Ureter (tissue), 1 donor: ENCODE data around the gene ANKS1A. TPM values are rescaled to one million over a fixed set of nuclear protein-coding genes. Genes with fewer than 3 reads are reported as not detected.
A peak's percentile ranks its signal among the peaks of the same experiment; 100 is the strongest.
"Not testable (repeated sequence)": the region's sequence is repeated elsewhere in the genome, so short reads cannot be mapped to it uniquely, and the experiment has no call there.

Experiments used
- DNase-seq: peaks from one replicate; pipeline ENCODE4 v3.0.0-alpha.2; 2020; ENCODE audit warnings: low spot score
- total RNA-seq: library from RNA; stranded (reverse); gene quantifications from one replicate; pipeline ENCODE4 v1.2.4, GENCODE V29; 2023
- donor health status: DM: yes; HTN: yes; CAD: no.

Gene ANKS1A
- total RNA-seq, 1 donor from 2014 or later: 36.0 TPM

DNA sequence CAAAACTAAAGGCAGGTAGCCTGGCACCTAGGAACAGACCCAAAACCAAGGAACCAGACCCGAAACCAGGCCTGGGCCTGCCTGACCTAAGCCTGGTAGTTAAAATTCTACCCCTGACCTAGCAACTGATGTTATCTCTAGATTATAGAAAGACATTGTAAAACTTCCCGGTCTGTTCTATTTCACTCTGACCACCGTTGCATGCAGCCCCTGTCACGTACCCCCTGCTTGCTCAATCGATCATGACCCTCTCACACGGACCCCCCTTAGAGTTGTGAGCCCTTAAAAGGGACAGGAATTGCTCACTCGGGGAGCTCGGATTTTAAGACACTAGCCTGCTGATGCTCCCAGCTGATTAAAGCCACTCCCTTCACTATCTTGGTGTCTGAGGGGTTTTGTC, 109.4 kb downstream of the ANKS1A start:
- DNase-seq: not testable (repeated sequence)

DNA sequence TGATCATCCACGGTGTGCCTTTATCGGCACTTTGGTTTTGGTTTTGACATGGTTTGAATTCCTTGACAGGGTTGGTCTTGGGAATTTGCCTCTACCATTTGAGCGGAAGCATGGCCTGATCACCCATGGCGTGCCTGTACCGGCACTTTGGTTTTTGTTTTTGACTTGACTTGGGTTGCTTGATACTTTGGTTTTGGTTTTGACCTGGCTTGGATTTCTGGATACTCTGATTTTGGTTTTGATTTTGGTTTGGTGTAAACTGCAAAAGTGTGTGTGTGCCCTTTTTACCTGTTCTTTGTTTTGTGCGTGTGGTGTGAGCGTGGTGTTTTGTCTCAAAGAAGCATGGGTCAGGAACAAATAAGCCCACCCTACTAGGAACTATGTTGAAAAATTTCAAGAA, 110.1 kb downstream of the ANKS1A start:
- not testable (repeated sequence) for DNase-seq

DNA sequence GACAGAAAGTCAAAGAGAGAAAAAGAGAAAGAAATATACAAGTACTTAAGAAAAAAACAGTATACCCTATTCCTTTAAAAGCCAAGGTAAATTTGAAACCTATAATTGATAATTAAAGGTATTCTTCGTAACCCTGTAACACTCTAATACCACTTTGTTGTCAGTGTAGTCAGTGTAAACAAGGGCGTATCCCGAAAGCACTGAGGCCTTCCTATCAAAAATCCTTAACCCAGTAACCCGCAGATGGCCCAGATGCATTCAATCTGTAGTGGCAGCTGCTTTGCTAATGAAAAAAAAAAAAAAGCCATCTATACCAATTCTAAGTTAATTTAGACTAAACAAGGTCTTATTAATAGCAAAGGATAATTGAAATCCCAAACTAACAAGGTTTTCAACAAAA, 110.9 kb downstream of the ANKS1A start:
- DNase-seq: not testable (repeated sequence)

DNA sequence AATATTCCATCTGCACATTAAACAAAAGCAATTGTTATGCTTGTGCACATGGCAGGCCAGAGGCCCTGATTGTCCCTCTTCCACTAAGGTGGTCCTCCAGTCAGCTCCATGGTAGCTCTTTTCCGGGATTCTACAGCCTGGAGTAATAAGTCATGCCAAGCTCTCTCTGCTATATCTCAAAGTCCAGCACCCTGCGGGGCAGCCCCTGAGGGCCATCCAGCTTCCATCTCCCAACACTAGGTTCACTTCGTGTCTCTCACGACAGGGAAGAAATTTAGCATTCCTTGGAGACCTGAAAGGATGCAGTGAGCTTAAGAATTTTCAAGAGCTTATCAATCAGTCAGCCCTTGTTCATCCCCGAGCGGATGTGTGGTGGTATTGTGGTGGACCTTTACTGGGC, 112.3 kb downstream of the ANKS1A start:
- DNase-seq: not testable (repeated sequence)

DNA sequence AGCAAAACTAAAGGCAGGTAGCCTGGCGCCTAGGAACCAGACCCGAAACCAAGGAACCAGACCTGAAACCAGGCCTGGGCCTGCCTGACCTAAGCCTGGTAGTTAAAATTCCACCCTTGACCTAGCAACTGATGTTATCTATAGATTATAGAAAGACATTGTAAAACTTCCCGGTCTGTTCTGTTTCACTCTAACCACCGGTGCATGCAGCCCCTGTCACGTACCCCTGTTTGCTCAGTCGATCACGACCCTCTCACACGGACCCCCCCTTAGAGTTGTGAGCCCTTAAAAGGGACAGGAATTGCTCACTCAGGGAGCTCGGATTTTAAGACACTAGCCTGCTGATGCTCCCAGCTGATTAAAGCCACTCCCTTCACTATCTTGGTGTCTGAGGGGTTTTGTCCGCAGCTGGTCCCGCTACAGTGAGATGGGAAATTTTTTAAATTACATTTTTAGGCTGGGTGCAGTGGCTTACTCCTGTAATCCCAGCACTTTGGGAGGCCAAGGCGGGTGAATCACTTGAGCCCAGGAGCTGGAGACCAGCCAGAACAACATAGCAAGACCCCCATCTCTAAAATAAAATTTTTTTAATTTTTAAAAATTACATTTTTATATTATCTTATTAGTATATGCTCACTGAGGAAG, 115.0 kb downstream of the ANKS1A start:
- not testable (repeated sequence) for DNase-seq

DNA sequence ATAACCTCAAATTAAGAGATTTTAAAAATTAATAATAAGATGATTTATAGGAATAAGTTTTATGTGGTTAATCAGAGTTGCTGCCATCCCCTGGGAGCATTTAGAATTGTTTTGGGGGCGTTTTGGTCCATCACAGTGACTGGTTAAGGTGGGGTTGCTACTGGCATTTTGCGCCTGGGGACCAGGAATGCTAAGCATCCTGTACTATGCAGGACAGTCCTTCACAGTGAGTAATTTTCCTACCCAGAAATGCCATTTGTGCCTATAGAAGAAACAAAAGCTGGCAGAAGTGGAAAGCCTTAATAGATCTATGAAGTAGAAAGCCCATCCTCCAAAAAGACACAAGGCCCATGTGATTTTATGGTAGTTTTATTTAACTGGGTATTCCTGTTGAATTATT, 118.0 kb downstream of the ANKS1A start:
- no peak for DNase-seq

DNA sequence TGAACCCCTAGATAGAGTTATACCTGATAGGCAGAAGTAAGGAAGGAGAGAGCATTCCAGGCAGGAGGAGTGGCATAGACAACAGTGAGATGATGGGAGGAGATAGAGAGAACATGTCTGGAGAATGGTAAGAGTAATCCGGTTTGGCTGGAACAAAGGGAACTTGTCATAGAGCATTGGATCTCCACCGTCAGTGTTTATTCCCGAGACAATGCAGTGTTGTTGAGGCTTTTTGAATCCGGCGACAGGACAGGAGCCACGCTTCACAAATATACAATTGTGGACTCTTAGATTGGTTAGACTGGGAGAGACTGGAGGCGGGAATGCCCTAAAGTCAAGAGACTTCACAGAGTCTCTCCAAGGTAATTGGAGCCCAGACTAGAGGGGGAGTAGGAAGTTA, 119.8 kb downstream of the ANKS1A start:
- DNase-seq: no peak

DNA sequence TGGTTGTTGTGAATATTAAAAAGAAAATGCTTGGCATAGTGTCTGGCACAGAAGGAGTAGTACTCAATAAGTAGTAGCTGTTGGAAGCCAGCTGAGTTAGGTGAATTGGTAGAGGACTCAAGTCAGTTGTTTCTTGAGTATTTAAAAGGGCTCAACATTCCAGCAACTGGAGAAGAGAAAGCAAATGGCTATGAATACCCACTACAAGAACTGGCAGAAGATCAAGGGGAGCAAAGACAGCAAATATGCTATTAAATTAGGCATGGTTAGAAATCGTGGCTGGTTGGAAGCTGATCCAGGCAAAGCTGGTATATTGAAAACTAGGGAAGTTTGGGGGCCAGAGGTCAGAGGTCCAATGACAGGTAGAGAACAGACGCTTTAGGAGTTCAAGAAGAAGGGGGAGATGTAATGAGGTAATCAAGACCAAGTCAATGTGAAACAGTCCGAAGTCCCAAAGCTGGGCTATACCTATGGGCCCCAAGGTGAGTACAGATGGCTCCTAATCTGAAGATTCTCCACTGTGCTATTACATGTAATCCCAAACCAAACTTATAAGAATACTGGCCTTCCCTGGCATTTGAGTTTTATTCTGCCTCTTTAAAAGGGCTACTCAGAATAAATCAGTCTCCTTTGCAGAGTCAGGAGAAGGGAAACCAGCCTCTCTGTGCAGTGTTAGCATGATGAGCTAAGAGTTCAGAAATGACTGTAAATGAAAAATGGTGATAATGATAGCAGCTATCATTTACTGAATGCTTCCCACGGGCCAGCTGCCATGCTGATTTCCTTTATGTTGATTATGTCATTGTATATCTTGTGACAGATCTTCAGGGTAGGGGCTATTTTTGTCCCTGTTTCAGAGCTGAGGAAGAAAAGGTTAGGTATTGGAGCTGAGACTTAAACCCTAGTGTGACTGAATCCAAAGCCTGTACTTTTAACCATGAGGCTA, 122.3 kb downstream of the ANKS1A start:
- no peak for DNase-seq

DNA sequence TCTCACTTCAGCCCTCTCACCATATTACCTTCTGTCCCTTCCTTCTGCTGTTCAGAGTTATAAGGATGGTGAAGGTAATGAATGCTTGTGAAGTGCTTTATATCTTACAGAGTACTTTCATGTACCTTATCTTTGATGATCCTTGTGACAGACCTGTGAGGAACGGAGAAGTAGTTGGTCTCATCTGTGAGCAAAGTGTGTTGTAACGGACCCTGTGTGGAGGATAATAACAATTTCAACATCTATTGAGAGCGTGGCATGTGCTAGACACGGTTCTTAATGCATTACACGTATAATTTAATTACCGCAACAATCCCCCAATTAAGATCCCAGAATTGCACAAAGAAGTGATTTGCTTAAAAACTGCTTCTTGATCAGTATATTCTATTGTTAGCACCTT, 124.6 kb downstream of the ANKS1A start:
- no peak for DNase-seq

DNA sequence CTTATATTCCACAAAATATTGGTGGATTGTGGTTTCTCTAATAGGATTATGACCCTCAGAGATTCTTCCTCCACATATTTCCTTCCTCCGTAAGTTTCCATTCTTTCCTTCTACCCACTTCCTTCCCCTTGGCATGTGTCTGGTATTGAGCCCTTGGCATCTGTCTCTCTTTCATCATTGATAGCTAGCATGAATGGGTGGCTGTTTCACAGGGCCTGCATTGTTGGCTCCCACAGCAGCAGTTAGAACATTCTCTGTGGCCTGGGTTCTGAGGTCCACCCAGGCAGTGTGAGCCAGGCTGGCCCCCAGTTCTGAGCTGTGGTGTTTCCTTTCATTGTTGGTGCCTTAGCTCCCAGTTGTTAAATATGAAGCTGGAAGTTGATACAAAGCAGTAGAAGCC, 125.3 kb downstream of the ANKS1A start:
- no peak for DNase-seq

DNA sequence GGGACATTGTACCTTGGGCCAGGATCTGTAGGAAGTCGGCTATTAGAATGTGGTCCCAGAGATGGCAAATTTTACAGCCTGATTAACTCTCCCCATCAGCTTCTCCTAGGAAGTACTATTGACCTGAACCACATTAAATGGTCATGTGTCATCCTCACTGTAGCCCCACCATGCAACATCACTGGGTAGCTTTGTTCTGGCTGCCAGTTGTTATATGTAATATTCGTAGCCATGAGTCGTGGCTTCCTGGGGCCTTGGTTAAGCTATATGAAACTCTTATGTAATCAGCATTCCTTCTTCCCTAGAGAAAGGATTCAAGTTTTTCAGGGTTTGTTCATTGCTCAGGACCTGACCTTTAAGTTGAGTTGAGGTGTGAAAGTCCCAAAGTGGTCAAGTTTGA, 125.7 kb downstream of the ANKS1A start:
- no peak for DNase-seq

DNA sequence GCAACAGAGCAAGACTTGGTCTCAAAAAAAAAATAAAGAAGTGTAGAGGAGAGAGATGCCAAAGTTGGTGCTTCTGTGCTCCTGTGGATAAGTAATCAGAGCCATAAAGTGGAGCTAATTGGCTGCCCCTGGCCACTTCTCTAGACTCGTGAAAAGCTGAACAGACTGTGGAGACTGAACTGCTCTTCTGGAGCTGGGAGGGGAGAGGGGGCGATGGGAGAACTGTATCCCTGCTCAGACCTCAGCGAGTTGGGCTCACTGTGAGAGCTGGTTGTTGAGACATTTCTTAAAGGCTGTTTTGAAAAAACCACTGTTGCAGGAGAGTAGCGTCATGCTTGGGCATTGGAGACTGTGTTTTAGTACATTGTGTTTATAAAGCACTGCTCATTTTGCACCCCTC, 126.4 kb downstream of the ANKS1A start:
- DNase-seq: no peak

DNA sequence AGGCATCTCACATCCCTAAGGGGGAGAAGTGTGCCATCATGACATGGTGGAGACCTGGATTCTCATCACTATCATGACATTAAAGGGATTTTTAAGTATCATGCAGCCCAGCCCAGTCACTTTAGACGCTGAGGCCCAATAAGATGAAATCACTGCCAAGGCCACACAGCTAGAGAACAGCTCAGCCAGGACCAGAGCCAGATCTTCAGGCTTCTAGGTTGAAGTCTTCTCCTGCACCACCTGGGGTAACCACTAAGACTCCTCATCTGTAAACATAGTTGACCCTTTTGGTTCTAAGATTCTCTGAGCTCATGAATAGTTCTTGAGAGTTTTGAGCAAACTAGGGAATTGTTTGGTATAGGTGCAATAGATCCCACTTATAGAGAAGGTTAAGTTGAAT, 126.9 kb downstream of the ANKS1A start:
- DNase-seq: no peak

DNA sequence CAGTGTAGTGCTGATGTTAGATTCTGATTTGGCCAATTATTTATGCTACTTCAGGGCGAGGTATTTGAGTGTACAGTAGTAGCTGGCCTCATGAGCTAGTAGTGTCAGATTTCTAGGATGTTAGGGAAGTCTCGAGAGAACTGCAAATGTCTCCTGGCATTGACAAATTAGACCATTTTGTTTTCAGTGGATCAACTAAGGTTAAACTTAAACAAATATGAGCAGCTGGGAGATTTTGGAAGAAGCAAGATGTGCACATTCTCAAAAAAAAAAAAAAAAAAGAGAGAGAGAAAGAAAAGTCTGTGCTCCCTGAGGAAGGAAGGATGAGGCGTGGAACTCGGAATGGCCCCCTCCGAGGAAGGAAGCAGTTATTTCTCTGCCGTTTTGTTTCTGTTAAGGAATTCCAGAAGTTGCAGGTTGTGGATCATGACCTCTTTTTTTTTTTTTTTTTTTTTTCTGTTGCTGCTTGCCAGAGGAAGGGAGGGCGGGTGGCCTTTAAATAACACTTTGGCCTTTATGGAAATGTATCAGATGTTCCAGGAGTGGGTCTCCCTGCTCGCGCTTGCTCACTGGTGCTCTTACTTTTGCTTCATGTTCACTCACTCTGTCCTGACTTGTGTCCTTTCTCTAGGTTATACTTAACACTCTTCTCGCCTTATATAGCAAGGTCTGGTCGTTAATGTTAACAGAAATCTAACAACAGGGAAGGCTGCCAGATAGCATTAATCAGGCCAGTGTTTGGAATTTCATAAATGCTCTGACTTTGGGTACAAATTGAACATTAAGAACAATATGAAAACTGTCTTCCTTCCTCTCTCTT, 127.7 kb downstream of the ANKS1A start:
- no peak for DNase-seq

DNA sequence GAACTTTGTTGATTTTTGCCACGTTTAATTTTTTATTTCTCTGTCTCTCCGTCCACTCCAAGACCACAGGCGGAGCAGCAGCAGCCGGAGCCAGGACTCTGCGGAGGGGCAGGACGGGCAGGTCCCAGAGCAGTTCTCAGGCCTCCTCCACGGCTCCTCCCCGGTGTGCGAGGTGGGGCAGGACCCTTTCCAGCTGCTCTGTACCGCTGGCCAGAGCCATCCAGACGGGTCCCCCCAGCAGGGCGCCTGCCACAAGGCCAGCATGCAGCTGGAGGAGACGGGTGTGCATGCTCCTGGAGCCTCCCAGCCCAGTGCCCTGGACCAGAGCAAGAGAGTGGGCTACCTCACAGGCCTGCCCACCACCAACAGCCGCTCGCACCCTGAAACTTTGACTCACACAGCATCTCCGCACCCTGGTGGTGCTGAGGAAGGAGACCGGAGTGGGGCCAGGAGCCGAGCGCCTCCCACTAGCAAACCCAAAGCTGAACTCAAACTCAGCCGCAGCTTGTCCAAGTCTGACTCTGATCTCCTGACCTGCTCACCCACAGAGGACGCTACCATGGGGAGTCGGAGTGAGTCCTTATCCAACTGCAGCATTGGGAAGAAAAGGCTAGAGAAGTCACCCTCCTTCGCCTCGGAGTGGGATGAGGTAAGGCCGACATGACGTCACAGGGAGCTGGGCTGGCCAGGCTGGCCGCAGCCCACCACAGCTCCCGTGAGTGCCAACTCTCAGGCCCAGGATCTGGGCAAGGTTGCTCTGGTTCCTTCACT, 128.5 kb downstream of the ANKS1A start:
- DNase-seq: peak; percentile 56

DNA sequence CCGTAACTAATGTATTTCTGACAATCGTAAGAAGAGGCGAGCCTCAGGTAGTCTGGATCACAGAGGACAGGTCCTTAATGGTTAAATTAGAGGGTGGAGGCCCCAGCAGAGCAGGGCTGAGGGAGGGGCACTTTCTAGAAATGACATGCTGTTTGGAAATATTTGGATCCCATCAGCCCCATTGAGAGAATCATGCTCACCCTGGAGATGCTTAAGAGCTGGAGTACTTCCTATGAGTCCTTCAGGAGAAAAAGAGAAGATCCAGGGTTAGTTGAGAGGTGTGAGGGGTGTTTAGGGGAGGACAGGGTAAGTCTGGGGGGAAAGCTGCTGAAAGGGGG, 129.1 kb downstream of the ANKS1A start:
- no peak for DNase-seq

DNA sequence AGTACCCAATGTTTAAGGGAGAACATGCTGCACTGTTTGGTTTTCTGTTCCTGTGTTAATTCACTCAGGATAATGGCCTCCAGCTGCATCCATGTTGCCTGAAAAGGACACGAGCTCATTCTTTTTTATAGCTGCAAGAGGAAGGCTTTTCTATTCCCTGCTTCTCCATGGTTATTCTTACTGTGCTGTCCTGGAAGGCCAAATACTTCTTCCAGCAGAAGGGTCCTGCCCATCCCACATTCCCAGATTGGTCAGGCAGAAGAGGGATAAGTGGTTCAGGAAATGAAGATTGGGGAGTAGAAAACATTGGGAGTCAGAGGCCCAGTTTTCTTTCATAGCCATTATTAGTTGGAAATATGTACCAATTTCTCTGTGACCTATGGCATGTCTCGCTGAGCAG, 129.7 kb downstream of the ANKS1A start:
- DNase-seq: no peak

DNA sequence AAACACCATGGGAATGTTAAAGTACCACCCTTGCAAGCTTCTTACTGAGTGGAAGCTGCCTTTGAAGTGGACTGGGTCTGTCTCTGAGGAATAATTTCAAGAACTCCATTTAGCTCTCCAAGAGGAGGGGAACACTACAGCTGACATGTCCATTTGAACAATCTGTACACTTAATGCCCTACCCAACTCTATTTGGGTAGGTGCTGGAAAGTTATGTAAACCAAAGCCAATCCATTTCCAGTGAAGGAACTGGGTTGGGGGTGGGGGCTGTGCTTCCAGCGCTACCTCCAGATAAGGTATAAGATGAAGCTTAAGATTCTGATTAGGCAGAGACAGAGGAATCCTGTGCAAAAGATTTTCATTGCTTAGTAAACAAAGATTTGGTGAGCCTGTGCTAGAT, 130.1 kb downstream of the ANKS1A start:
- DNase-seq: no peak

DNA sequence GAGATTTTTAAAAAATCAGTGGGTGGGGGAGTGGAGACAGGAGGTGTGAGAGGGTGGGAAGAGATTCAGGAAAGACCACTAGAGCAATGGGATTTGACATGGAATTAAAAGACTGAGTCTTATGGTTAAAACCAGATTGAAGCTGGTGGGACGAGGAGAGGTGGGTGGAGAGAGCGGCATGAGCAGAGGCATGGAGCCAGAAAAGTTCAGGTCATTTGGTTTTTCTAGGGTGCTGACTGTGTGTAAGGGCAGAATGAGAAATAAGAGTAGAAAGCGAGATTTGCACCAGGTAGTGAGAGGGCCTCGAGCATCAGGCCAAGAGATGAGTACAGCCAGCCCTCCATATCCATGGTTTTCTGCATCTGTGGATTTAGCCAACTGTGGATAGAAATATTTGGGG, 130.8 kb downstream of the ANKS1A start:
- DNase-seq: no peak

DNA sequence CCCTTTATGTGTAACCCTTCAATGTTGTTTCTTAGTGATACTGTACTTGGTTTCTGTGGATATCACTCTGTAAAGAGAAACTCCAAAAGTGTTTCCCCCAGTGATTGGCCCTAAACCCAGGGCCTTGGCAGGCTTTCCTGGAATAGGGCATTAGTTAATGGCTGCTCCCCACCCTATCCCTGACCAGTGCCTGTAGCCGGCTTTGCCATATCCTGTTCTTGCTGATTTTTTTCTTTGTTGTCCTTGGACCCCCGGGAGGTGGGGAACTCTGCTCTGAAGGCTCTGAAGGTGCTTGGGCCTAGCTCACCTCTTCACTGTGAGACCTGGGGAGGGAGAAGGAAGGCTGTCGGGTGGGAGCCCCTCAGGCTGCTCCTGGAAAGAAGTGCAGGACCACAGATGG, 131.9 kb downstream of the ANKS1A start:
- DNase-seq: no peak

DNA sequence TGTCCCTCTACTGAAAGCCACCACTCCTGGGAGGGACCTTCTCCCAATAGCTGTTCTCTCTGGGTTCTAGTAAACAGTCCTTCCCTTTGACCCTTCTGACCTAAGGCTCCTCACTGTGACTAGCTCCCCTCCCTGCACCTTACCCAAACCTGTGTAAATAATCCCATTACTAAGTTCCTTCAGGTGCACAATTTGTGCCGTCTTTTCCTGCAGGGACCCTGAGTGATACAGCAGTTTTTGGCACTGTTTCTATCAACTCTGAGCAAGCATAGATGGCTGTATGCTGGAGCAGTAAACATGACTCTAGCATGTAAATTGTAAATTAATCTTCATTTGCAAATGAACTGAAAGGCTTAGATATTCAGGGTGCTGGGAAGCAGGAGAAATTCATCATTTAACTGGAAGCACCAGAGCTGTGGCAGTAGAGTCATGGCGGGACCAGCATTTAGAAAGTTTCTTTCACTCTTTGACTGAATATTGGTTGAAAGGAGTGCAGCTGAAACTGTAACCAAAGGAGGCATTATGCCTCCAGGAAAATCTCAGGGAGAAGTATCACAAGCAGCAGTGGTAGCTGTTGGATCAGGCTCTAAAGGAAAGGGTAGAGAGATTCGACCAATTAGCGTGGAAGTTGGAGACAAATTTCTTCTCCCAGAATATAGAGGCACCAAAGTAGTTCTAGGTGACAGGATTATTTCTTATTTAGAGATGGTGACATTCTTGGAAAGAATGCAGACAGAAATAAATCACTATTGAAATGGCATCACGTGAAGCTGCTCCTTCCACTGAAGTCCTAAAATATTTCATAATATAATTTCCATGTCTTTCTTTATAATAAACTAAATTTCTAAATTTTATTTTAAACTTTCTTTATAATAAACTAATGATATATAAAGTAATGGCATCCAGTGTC, 134.3 kb downstream of the ANKS1A start:
- DNase-seq: no peak
